Measurements from ENCODE around the gene SCARB1.
A peak's percentile ranks its signal among the peaks of the same experiment; 100 is the strongest.

The SCARB1 gene

DNA sequence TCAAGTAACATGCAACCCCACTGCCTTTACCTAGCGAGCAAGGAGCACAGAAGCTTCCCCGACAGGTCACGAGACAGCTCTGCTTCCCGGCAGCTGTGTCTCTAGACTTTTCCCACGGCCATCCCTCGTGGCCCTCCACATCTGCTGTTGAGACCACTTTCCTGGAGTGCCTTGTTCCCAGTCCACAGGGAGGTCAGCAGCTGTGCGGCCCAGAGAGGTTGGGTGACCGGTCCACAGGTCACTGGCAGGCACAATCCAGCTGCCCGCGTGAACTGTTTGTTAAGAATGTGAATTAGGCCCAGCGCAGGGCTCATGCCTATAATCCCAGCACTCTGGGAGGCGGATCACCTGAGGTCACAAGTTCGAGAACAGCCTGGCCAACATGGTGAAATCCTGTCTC is 71.5 kb downstream of the SCARB1 start:
- H3K4me1 ChIP-seq (ENCODE audit: insufficient read depth, low read length): peaks cover 10% of the 10 kb centered on the region

DNA sequence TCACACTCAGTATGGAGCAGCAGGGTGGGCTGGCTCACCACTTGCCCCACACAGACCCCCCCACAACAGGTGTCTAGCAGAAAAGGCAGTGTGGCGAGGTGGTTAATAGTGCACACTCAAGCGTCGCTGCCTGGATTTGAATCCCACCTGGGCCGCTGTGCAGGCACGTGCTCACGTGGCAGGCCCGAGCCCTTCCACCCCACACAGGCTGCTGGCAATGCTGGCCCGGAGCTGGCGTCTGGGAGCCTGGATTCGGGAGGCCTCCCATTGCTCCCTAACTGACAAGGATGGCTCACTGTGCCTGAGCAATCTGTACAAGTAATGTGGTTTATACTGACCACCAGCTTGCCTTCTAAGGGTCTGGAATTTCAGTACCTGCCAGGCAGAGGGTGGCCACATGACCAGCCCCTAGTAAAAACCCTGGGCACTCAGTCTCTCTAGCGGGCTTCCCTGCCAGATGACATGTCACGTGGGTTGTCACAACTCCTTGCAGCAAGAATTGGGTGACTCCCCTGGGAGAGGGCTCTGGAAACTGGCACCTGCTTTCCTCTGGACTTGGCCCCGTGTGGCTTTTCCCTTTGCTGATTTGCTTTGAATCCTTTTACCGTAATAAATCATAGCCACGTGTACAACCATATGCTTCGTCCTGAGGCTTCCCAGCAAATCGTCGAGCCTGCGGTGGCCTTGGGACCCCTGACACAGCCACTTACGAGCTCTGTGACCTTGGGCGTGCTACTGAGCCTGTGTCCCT is 72.8 kb downstream of the SCARB1 start:
- Histone ChIP-seq H3K36me3 (ENCODE audit: insufficient read depth, low read length) (no peaks in the 10 kb centered on the region), H3K9me3 (ENCODE audit: low read length) (no peaks in the 10 kb centered on the region), H3K27me3 (ENCODE audit: insufficient read depth, low read length) (no peaks in the 10 kb centered on the region), H3K4me3 (ENCODE audit: low read length) (no peak overlapping the region), H3K4me1 (ENCODE audit: insufficient read depth, low read length) (peaks cover 9% of the 10 kb centered on the region), H2AFZ (ENCODE audit: low read depth, low read length) (no peak overlapping the region)

More for the DNA sequence above, 71.5 kb downstream of the SCARB1 start:
- Histone ChIP-seq H3K9me3 (ENCODE audit: low read length) (no peaks in the 10 kb centered on the region), H3K27me3 (ENCODE audit: insufficient read depth, low read length) (no peaks in the 10 kb centered on the region), H3K36me3 (ENCODE audit: insufficient read depth, low read length) (no peaks in the 10 kb centered on the region), H3K4me3 (ENCODE audit: low read length) (no peak overlapping the region), H2AFZ (ENCODE audit: low read depth, low read length) (no peak overlapping the region)

DNA sequence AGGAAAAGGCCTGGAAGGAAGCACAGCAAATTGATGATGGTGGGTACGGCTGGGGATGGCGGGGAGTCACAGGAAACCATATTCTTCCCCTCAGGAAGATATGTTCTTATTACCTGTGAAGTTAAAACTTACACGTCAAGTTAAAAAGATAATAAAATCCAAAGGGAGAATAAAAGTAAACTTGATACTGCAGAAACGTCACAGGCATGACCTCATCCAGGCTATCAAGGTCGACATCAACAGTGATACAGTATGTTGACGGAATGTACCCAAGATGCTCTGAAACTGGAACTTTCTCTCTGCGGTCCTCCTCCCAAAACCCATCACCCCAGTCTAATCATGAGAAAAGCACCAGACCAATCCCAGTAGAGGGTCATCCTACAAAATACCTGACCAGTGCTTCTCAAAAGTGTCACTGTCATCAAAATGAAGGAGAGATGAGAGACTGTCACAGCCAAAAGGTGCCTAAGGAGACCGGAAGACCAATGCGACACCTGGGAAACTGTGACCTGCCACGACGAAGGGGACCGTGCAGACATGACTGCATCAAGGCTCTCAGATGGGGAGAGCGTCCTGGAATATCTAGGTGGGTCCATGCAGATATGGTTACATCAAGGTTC is 74.6 kb downstream of the SCARB1 start:
- Histone ChIP-seq H2AFZ (ENCODE audit: low read depth, low read length) (no peak overlapping the region), H3K27me3 (ENCODE audit: insufficient read depth, low read length) (no peaks in the 10 kb centered on the region), H3K9me3 (ENCODE audit: low read length) (no peaks in the 10 kb centered on the region), H3K4me3 (ENCODE audit: low read length) (no peak overlapping the region), H3K4me1 (ENCODE audit: insufficient read depth, low read length) (peaks cover 9% of the 10 kb centered on the region), H3K36me3 (ENCODE audit: insufficient read depth, low read length) (no peaks in the 10 kb centered on the region)

DNA sequence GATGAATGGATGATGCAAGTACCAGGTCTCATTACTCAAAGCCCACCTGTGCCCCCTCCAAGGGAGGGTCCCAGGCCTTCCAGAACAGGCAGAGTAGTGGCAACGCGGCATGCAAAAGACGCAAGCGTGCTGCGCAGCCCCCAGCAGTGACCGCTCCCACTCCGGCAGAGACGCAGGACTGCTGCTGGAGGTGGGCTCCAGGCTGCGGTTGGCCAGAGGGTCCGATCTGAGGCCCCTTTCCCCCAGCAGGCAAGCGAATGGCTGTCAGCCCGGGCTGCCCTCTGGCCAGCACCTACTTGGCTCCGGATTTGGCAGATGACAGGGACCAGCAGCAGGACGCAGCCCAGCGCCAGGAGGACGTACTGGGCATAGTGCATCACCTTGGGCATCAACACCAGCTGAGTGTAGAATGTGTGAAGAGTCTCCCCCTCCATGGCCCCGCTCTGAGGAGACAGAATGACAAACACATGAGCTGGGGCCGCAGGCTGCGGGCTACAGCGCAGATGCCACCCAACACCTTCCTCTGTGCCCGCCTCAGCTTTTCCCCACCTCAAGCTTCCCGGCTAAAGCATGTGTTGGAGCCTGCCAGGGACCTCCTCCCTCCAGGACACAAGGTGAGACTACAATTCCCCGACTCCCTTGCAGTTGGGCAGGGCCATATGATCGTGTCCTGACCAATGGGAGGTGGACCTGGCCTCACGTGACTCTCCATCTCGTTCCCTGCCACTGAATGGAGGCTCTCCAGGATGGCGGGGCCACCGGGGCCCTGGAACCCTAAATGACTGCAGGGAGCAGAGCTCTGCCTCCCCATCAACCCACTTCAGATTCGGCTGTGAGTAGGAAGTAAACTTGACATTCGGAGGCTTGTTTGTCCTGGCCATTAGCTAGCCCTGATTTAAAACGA is 77.4 kb downstream of the SCARB1 start:
- Histone ChIP-seq H3K4me1 (ENCODE audit: insufficient read depth, low read length) (peaks cover 4% of the 10 kb centered on the region), H3K27me3 (ENCODE audit: insufficient read depth, low read length) (no peaks in the 10 kb centered on the region), H3K4me3 (ENCODE audit: low read length) (peak overlapping the region; percentile 60), H2AFZ (ENCODE audit: low read depth, low read length) (no peak overlapping the region), H3K36me3 (ENCODE audit: insufficient read depth, low read length) (no peaks in the 10 kb centered on the region), H3K9me3 (ENCODE audit: low read length) (no peaks in the 10 kb centered on the region)

DNA sequence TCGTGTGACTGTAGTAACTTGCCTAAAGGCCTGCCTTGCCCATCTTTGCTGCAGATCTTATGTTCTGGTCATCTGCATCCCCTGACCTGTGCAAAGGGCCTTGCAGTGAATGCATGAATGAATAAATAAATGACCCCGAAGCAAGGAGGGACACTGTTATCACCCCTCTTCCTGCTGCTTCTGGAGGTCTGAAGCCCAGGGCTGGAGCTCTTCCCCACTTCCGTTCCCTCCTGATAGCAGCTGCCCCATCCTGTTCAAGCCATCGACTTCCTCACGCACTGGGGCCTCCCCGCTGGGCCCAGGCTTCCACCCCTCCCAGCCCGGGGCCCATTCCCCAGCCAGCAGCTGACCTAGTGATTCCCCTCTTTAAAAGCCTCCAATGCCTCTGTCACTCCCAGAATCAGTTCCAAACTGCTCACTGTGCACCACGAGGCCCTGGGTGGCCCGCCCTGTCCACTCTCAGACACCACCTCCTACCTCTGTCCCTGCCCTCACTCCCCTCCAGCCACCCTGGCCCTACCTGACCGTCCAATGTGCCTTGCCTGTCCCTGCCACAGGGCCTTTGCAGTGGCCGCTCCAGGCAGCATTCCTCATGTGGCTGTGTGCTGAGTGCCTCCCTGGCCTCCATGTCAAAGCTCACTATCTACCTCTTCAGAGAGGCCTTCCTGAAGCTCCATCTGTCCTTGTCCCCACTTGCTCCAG is 78.6 kb downstream of the SCARB1 start:
- no peak overlapping the region for H2AFZ ChIP-seq (ENCODE audit: low read depth, low read length)
- no peaks in the 10 kb centered on the region for H3K27me3 ChIP-seq (ENCODE audit: insufficient read depth, low read length)
- H3K4me3 ChIP-seq (ENCODE audit: low read length): no peak overlapping the region
- H3K36me3 ChIP-seq (ENCODE audit: insufficient read depth, low read length): no peaks in the 10 kb centered on the region
- H3K9me3 ChIP-seq (ENCODE audit: low read length): no peaks in the 10 kb centered on the region
- H3K4me1 ChIP-seq (ENCODE audit: insufficient read depth, low read length): peaks cover 4% of the 10 kb centered on the region

DNA sequence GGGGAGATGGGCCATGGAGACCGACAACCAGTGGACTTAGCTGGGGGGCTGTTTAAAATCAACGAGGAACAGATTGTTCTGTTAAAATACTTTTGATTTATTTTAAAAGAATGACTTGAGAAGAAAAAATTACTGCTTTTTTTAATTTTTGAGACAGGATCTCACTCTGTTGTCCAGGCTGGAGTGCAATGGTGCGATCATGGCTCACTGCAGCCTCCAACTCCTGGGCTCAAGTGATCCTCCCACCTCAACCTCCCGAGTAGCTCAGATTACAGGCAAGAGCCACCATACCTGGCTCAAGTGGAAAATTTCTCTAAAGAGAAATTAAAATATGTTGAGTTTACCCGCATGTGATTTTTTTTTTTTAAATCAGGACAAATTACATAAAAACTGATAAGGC is 80.6 kb downstream of the SCARB1 start:
- H3K36me3 ChIP-seq (ENCODE audit: insufficient read depth, low read length): no peaks in the 10 kb centered on the region
- peaks cover 4% of the 10 kb centered on the region for H3K4me1 ChIP-seq (ENCODE audit: insufficient read depth, low read length)
- H3K4me3 ChIP-seq (ENCODE audit: low read length): no peak overlapping the region
- no peaks in the 10 kb centered on the region for H3K27me3 ChIP-seq (ENCODE audit: insufficient read depth, low read length)
- no peak overlapping the region for H2AFZ ChIP-seq (ENCODE audit: low read depth, low read length)
- H3K9me3 ChIP-seq (ENCODE audit: low read length): no peaks in the 10 kb centered on the region

DNA sequence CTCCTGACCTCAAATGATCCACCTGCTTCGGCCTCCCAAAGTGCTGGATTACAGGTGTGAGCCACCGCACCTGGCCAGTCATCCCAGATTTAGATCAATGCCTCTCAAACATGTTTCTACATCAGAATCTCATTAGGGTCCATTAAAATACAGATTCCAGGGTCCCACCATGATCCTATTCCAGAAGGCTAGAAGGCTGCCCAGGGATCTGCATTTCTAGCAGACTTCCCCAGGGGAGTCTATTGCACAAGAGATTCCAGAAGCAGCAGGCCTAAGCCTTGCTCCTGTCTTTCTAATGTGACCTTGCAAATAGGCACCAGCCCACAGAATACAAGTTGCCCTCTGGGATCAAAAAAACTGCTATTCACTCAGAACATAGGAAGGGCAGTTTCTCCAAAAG is 81.5 kb downstream of the SCARB1 start:
- no peak overlapping the region for H3K4me3 ChIP-seq (ENCODE audit: low read length)
- H3K36me3 ChIP-seq (ENCODE audit: insufficient read depth, low read length): no peaks in the 10 kb centered on the region
- H3K9me3 ChIP-seq (ENCODE audit: low read length): no peaks in the 10 kb centered on the region
- no peak overlapping the region for H2AFZ ChIP-seq (ENCODE audit: low read depth, low read length)
- no peaks in the 10 kb centered on the region for H3K27me3 ChIP-seq (ENCODE audit: insufficient read depth, low read length)
- H3K4me1 ChIP-seq (ENCODE audit: insufficient read depth, low read length): peaks cover 3% of the 10 kb centered on the region

DNA sequence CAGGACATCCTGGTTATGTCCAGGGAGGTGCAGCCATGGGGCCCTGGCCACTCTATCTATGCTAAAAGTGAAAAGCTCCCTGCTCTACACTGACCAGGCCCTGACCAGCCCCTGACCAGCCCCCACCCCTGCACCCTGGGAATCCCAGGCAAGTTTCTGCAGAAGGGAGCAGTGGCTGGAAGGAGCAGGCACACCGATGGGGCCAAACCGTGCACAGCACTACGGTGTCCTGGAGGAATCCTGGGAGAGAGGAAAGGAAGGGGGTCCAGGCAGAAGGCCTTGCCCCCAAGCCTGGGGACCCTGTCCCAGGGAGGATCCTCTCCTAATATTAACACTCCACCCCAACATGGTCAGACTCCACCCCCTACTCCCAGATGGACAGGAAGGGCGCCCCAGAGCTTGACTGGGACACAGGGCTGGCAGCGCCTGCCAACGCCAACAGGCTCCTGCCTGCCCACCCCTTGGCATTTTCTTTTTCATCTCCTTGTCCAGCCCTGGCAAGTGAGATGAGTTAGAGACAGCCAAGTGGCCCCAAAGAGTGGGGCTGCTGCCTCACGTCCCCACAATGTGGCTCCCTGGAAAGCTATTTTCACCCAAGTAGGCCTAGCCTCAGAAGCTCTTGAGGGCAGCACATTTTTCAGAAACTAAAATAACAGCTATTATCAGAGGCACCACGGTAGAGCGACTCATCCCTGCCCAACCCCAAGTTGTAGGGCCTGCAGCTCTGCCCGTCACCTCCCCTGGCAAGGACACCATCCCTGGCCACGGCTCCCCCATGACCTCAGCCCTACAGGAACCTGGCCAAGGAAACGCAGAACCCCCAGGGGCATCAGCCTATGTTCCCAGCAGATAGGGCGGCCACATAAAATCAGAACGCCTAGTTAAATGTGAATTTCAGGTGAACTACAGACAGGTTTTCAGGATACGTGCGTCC is 82.6 kb downstream of the SCARB1 start:
- Histone ChIP-seq H3K36me3 (ENCODE audit: insufficient read depth, low read length) (no peaks in the 10 kb centered on the region), H3K4me1 (ENCODE audit: insufficient read depth, low read length) (no peaks in the 10 kb centered on the region), H3K27me3 (ENCODE audit: insufficient read depth, low read length) (no peaks in the 10 kb centered on the region), H2AFZ (ENCODE audit: low read depth, low read length) (no peak overlapping the region), H3K9me3 (ENCODE audit: low read length) (no peaks in the 10 kb centered on the region), H3K4me3 (ENCODE audit: low read length) (no peak overlapping the region)

DNA sequence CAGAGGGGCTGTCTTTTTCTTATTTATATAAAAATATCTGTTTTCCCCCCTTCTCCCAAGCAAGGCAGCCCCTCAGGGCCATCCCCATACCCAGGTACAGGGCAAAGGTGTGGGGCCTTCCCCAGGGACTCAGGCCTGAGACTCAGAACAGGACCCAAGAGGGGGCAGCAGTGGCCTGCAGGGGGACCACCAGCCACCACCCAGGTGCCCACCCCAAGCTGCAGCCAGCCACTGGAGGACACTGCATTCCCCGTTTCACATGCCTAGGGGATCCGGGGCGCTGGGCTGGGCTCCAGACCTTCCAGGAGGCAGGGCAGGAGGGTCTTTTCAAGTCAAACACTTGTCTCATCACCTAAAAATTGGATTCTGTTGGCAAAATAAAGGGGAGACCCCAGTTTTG is 83.3 kb downstream of the SCARB1 start:
- no peaks in the 10 kb centered on the region for H3K9me3 ChIP-seq (ENCODE audit: low read length)
- no peaks in the 10 kb centered on the region for H3K4me1 ChIP-seq (ENCODE audit: insufficient read depth, low read length)
- no peaks in the 10 kb centered on the region for H3K36me3 ChIP-seq (ENCODE audit: insufficient read depth, low read length)
- H3K4me3 ChIP-seq (ENCODE audit: low read length): no peak overlapping the region
- H3K27me3 ChIP-seq (ENCODE audit: insufficient read depth, low read length): no peaks in the 10 kb centered on the region
- H2AFZ ChIP-seq (ENCODE audit: low read depth, low read length): no peak overlapping the region

DNA sequence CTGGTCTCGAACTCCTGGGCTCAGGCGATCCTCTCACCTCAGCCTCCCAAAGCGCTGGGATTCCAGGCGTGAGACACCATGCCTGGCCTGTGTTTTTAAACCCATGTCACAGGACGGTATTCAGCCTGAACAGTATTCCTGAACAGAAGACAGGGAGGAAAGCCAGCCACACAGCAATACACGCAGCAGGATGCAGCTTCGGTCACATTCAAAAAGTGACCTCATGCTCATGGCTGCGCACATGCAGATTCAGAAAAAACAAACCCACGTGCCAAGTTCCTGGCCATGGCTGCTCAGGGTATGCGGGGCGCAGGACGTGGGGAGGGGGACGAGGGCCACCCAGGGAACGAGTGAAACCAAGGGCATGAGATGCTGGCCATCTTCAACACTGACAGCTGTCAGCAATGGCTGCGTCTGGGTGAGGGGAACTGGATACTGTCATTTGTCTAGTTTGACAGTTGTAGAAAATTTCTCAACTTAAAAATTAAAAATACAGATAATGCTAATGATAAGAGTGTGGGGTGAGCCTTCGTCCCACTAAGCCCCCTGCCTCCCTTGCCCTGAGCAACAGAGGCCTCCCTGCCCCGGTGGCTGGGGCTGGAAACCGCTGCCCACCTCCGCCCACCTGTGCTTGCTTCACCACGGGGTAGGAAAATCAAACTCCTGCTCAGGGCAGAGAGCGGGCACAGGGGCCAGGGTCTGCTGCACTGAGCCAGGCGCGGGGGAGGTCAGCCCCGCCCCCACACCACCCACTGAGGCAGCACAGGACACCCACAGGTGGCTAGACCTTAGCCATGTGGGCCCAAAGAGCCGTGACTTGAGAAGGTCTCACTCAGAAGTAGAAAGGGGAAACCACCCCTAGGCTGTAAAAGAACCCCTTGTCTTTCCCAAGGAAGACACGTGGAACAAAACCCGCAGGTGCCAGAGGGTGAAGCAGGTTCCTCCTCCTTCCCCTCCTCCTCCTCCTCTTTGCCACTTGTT is 84.2 kb downstream of the SCARB1 start:
- Histone ChIP-seq H3K4me1 (ENCODE audit: insufficient read depth, low read length) (no peaks in the 10 kb centered on the region), H3K9me3 (ENCODE audit: low read length) (no peaks in the 10 kb centered on the region), H2AFZ (ENCODE audit: low read depth, low read length) (no peak overlapping the region), H3K36me3 (ENCODE audit: insufficient read depth, low read length) (no peaks in the 10 kb centered on the region), H3K4me3 (ENCODE audit: low read length) (no peak overlapping the region), H3K27me3 (ENCODE audit: insufficient read depth, low read length) (no peaks in the 10 kb centered on the region)

DNA sequence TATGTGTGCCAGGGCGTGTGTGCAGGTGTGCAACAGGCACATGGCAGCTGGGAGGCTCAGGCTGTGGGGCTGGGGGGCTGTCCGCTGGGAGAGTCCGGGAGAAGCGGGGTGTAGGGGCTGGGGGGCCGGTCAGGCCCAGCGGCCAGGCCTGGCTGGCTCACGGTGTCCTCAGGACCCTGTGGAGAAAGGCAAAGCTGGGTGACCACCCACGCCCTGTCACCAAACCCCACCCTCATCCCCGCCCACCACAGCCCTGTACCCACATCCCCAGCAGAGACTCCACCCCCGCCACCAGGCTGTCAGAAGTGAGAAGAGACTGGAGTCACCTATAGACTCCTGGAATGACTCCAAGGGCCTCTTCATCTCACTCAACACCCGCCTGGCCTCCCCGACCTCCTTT is 85.3 kb downstream of the SCARB1 start:
- H3K9me3 ChIP-seq (ENCODE audit: low read length): no peaks in the 10 kb centered on the region
- no peak overlapping the region for H3K4me3 ChIP-seq (ENCODE audit: low read length)
- no peak overlapping the region for H2AFZ ChIP-seq (ENCODE audit: low read depth, low read length)
- no peaks in the 10 kb centered on the region for H3K27me3 ChIP-seq (ENCODE audit: insufficient read depth, low read length)
- H3K36me3 ChIP-seq (ENCODE audit: insufficient read depth, low read length): no peaks in the 10 kb centered on the region
- no peaks in the 10 kb centered on the region for H3K4me1 ChIP-seq (ENCODE audit: insufficient read depth, low read length)

Measured in neuron (in vitro differentiated cells).